Small intestine (tissue), 7 donors: Measurements from ENCODE around the gene IPO4. TPM values are rescaled to one million over a fixed set of nuclear protein-coding genes. Genes with fewer than 3 reads are reported as not detected.
"Not testable (repeated sequence)": the region's sequence is repeated elsewhere in the genome, so short reads cannot be mapped to it uniquely, and the experiment has no call there.

Experiments
- DNase-seq, 2 donors: peaks; one replicate each; pipeline versions ENCODE4 v3.0.0 to v3.0.0-alpha.2; 2013
- FAIRE-seq: peaks from 2 replicates; lab custom pipeline; 2012; peaks lifted over from hg19 to GRCh38; lab: Jason Lieb, UNC
- H3K27ac ChIP-seq, 3 donors: one replicate each; pipeline ENCODE4 v1.5.1; 2013; ENCODE audit warnings: low read length in 2 of 3, mild to moderate bottlenecking in 2 of 3, control low read depth in 1 of 3, inconsistent platforms in 1 of 3, low read depth in 1 of 3, moderate library complexity in 1 of 3
- H3K27me3 ChIP-seq, 3 donors: one replicate each; pipeline ENCODE4 v1.6.1; 2013; ENCODE audit warnings: low read length in 3 of 3, inconsistent platforms in 1 of 3; ENCODE audit not compliant: control insufficient read depth in 3 of 3, insufficient read depth in 3 of 3
- H3K36me3 ChIP-seq, 3 donors: one replicate each; pipeline ENCODE4 v1.6.1; 2013; ENCODE audit warnings: low read length in 3 of 3, inconsistent platforms in 1 of 3, low read depth in 1 of 3, mild to moderate bottlenecking in 1 of 3, moderate library complexity in 1 of 3; ENCODE audit not compliant: control insufficient read depth in 3 of 3, insufficient read depth in 2 of 3
- H3K4me1 ChIP-seq, 3 donors: one replicate each; pipeline ENCODE4 v1.6.1; 2013; ENCODE audit warnings: low read length in 2 of 3, inconsistent platforms in 1 of 3, low read depth in 1 of 3, mild to moderate bottlenecking in 1 of 3, moderate library complexity in 1 of 3; ENCODE audit not compliant: control insufficient read depth in 3 of 3, insufficient read depth in 2 of 3
- H3K4me3 ChIP-seq, 3 donors: one replicate each; pipeline ENCODE4 v1.5.1; 2013; ENCODE audit warnings: low read length in 3 of 3, control low read depth in 1 of 3, inconsistent platforms in 1 of 3, low read depth in 1 of 3, mild to moderate bottlenecking in 1 of 3, moderate library complexity in 1 of 3
- H3K9me3 ChIP-seq, 2 donors: one replicate each; pipeline ENCODE4 v1.6.1; 2013; ENCODE audit warnings: low read depth in 1 of 2, low read length in 1 of 2; ENCODE audit not compliant: control insufficient read depth in 2 of 2, insufficient read depth in 1 of 2
- WGBS, 3 donors: extraction: QIAGEN DNeasy Blood & Tissue Kit; methylation state at CpG; one replicate each; pipeline ENCODE4 v1.1.7; 2013; 5-methylcytosine and 5-hydroxymethylcytosine counted together
- polyA plus RNA-seq, 4 donors: library from polyadenylated mRNA; stranded (reverse) in 3 of 4; unstranded in 1 of 4; fragments of 200-250 nt in 3 of 4; fragments of 120-200 nt in 1 of 4; gene quantifications; one replicate each; pipeline versions ENCODE4 v1.2.1 to v1.2.3, GENCODE V29; 2013
- donor health status: healthy with polysubstance abuse.
- donor health status: control.
- donor health status: control.
- donor health status: Bipolar disorder and iron deficiency.
- donor health status: healthy.

Gene IPO4
- polyA plus RNA-seq, 4 donors: 3.2 to 24.4 (median 12.5) TPM

- H3K4me1 ChIP-seq: peaks cover 2 to 11% (median 9%) of the 10 kb centered on the region in 3 donors
- H3K9me3 ChIP-seq: no peaks in the 10 kb centered on the region
- peak within 1 kb of the TSS; percentile 57 to 81 (median 63) for H3K4me3 ChIP-seq
- no peak for DNase-seq
- no peaks in the 10 kb centered on the region for H3K27me3 ChIP-seq
- no peak for FAIRE-seq
- 2 to 3% (median 3%) methylated on average over 38 of the region's 38 CpGs for WGBS, 3 donors
- peaks cover 4 to 33% (median 8%) of the 10 kb centered on the region in 3 donors for H3K36me3 ChIP-seq
- H3K27ac ChIP-seq: peak within 1 kb of the TSS; percentile 74 to 93 (median 89)
These were observed 44.3 kb upstream of the IPO4 start, which contains the start of gene GMPR2 for GRCh38 chr14:24232645-24233537. TSS of gene GMPR2 (plus strand) at chr14:24232929. CDS start at chr14:24233254, 325 bp downstream.

GRCh38 chr14:24232121-24232644 is 43.6 kb upstream of the IPO4 start, which contains the start of gene NEDD8:
TSS of gene NEDD8 (minus strand) at chr14:24232367. CDS start at chr14:24232267, 100 bp downstream.
- DNase-seq (peak; percentile 94 to 97), FAIRE-seq (no peak)
- Histone ChIP-seq H3K4me3 (peak within 1 kb of the TSS; percentile 57 to 81 (median 63)), H3K4me1 (peaks cover 2 to 11% (median 9%) of the 10 kb centered on the region in 3 donors), H3K27ac (peak within 1 kb of the TSS; percentile 74 to 93 (median 89)), H3K36me3 (peaks cover 4 to 29% (median 4%) of the 10 kb centered on the region in 3 donors), H3K27me3 (no peaks in the 10 kb centered on the region), H3K9me3 (no peaks in the 10 kb centered on the region)
- 0 to 1% (median 1%) methylated on average over 28 to 30 of the region's 30 CpGs for WGBS, 3 donors

- FAIRE-seq: no peak
- no peaks in the 10 kb centered on the region for H3K27me3 ChIP-seq
These were observed 42.9 kb upstream of the IPO4 start for GRCh38 chr14:24231263-24232120.

GRCh38 chr14:24228902-24229301 is 40.3 kb upstream of the IPO4 start:
- no peak overlapping the region for H3K4me3 ChIP-seq
- H3K27me3 ChIP-seq: no peaks in the 10 kb centered on the region
- H3K27ac ChIP-seq: no peak overlapping the region
- DNase-seq (no peak), FAIRE-seq (no peak)
- H3K36me3 ChIP-seq: peaks cover 0 to 24% (median 0%) of the 10 kb centered on the region in 3 donors
- H3K9me3 ChIP-seq: no peaks in the 10 kb centered on the region
- H3K4me1 ChIP-seq: peaks cover 2 to 11% (median 9%) of the 10 kb centered on the region in 3 donors
- 0 to 60% (median 5%) methylated on average over 1 of the region's 1 CpG for WGBS, 3 donors

More at GRCh38 chr14:24231263-24232120, 42.9 kb upstream of the IPO4 start:
- Histone ChIP-seq H3K9me3 (no peaks in the 10 kb centered on the region), H3K4me1 (peaks cover 2 to 11% (median 9%) of the 10 kb centered on the region in 3 donors), H3K27ac (peak overlapping the region; percentile 58 to 93 (median 89)), H3K36me3 (peaks cover 0 to 23% (median 0%) of the 10 kb centered on the region in 3 donors), H3K4me3 (peak overlapping the region; percentile 57 to 81 (median 63))
- DNase-seq: peak in 1 of 2 donors; percentile 43
- 9 to 12% (median 10%) methylated on average over 23 of the region's 23 CpGs for WGBS, 3 donors

- 65 to 72% (median 67%) methylated on average over 1 of the region's 1 CpG for WGBS, 3 donors
- peaks cover 2 to 3% (median 3%) of the 10 kb centered on the region in 3 donors for H3K4me1 ChIP-seq
- H3K36me3 ChIP-seq: peaks cover 0 to 26% (median 0%) of the 10 kb centered on the region in 3 donors
- no peaks in the 10 kb centered on the region for H3K27me3 ChIP-seq
- H3K9me3 ChIP-seq: no peaks in the 10 kb centered on the region
- DNase-seq (no peak), FAIRE-seq (no peak)
- H3K4me3 ChIP-seq: no peak overlapping the region
- H3K27ac ChIP-seq: no peak overlapping the region
These were observed 37.9 kb upstream of the IPO4 start for GRCh38 chr14:24226473-24226872.

- H3K27ac ChIP-seq: peak overlapping the region in 1 of 3 donors; percentile 16
- no peaks in the 10 kb centered on the region for H3K4me1 ChIP-seq
- DNase-seq (no peak), FAIRE-seq (no peak)
- H3K4me3 ChIP-seq: no peak overlapping the region
- 89 to 95% (median 89%) methylated on average over 7 of the region's 7 CpGs for WGBS, 3 donors
- no peaks in the 10 kb centered on the region for H3K27me3 ChIP-seq
- peaks cover 0 to 17% (median 0%) of the 10 kb centered on the region in 3 donors for H3K36me3 ChIP-seq
- no peaks in the 10 kb centered on the region for H3K9me3 ChIP-seq
These were observed 36.0 kb upstream of the IPO4 start for GRCh38 chr14:24224618-24225071.

GRCh38 chr14:24222987-24223386 is 34.4 kb upstream of the IPO4 start:
- 97 to 99% (median 97%) methylated on average over 4 of the region's 4 CpGs for WGBS, 3 donors
- not testable (repeated sequence) for DNase-seq

More at GRCh38 chr14:24222987-24223386, 34.4 kb upstream of the IPO4 start:
- H3K27me3 ChIP-seq, H3K4me3 ChIP-seq, FAIRE-seq, H3K4me1 ChIP-seq, H3K9me3 ChIP-seq, H3K27ac ChIP-seq: not testable (repeated sequence)
- H3K36me3 ChIP-seq: peaks cover 0 to 12% (median 0%) of the 10 kb centered on the region in 3 donors
